ENCODE results near the gene SLC25A39.

GRCh38 chr17:44277976-44278375 is 46.6 kb downstream of the SLC25A39 start:
- TF ChIP-seq CTCF (IDR thresholded peaks at IDR 0.05 in 2 of 3, conservative IDR thresholded peaks at IDR 0.05 in 1 of 3; ENCODE audit: insufficient read depth in 2 of 3, low read depth in 1 of 3, low read length in 3 of 3) (no peak), ZFP36 (IDR thresholded peaks at IDR 0.05; ENCODE audit: low read depth, low read length, partially characterized antibody) (no peak), RAD21 (CRISPR knock-in tag; conservative IDR thresholded peaks at IDR 0.05 in 1 of 2, IDR thresholded peaks at IDR 0.05 in 1 of 2) (no peak), FOXK1 (CRISPR knock-in tag; IDR thresholded peaks at IDR 0.05; ENCODE audit: borderline replicate concordance) (no peak), EP300 (IDR thresholded peaks at IDR 0.05; ENCODE audit: low read length) (no peak), BRCA1 (IDR thresholded peaks at IDR 0.05) (no peak), BRCA1 (CRISPR knock-in tag; IDR thresholded peaks at IDR 0.05) (no peak), POLR2A (conservative IDR thresholded peaks at IDR 0.05) (no peak)
